Testis (tissue), 3 donors: Measurements from ENCODE around the gene PPP4R1. TPM values are rescaled to one million over a fixed set of nuclear protein-coding genes. Genes with fewer than 3 reads are reported as not detected.

Experiments
- DNase-seq: peaks from one replicate; pipeline ENCODE4 v3.0.0-alpha.2; 2019
- H3K27ac ChIP-seq, 2 donors: fragments of 200-600 bp; sonication (generic); one replicate each; pipeline ENCODE4 v1.5.1; 2019
- H3K27me3 ChIP-seq: fragments of 200-600 bp; sonication (generic); one replicate; pipeline ENCODE4 v1.5.1; 2019
- H3K36me3 ChIP-seq: fragments of 200-600 bp; sonication (generic); one replicate; pipeline ENCODE4 v1.5.1; 2017; ENCODE audit warnings: low read depth; ENCODE audit errors: missing control alignments
- H3K4me1 ChIP-seq: fragments of 200-600 bp; sonication (generic); one replicate; pipeline ENCODE4 v1.5.1; 2019
- H3K4me3 ChIP-seq, 2 donors: fragments of 200-600 bp; sonication (generic); one replicate each; pipeline ENCODE4 v1.5.1; 2017 to 2019
- H3K9me3 ChIP-seq: fragments of 200-600 bp; sonication (generic); one replicate; pipeline ENCODE4 v1.5.1; 2017
- POLR2A ChIP-seq: fragments of 450-650 bp; IDR thresholded peaks from one replicate; pipeline ENCODE4 v1.6.1; 2017; ENCODE audit warnings: antibody characterized with exemption, mild to moderate bottlenecking, moderate library complexity
- WGBS, 2 donors: methylation state at CpG; one replicate each; pipeline ENCODE4 v1.1.5; 2018; 5-methylcytosine and 5-hydroxymethylcytosine counted together
- intact Hi-C: fragments of 100-400 bp; cut with DNase I; formaldehyde crosslinking; loops from one replicate; pipeline ENCODE4 v1.15.1; 2023; ENCODE audit warnings: low total_unique reads
- polyA plus RNA-seq: library from polyadenylated mRNA; stranded (reverse); fragments of 350-450 nt; fragmentation: Illumina TruSeq; extraction: RNeasy Lipid Tissue Mini Kit (QIAGEN cat#74804); gene quantifications from one replicate; pipeline ENCODE4 v1.2.3, GENCODE V29; 2014; ENCODE audit warnings: low read depth, low replicate concordance; ENCODE audit not compliant: insufficient read depth
- total RNA-seq, 2 donors: library from RNA; depleted of rRNA; stranded (reverse); fragments of >200 nt; gene quantifications; one replicate each; pipeline ENCODE4 v1.2.3, GENCODE V29; 2016
- TF ChIP-seq, protein P1 (sequence below), 3 experiments: fragments of 450-650 bp in 2 of 3; fragments of 200-600 bp in 1 of 3; sonication (generic) in 1 of 3; IDR thresholded peaks; one replicate each; pipeline ENCODE4 v1.5.1; 2016 to 2019; ENCODE audit warnings: antibody characterized with exemption in 3 of 3, mild to moderate bottlenecking in 2 of 3, moderate library complexity in 1 of 3

The PPP4R1 gene
- total and polyA plus RNA-seq, 3 donors from 2014 or later = 91.8 to 136 (median 128) TPM

DNA sequence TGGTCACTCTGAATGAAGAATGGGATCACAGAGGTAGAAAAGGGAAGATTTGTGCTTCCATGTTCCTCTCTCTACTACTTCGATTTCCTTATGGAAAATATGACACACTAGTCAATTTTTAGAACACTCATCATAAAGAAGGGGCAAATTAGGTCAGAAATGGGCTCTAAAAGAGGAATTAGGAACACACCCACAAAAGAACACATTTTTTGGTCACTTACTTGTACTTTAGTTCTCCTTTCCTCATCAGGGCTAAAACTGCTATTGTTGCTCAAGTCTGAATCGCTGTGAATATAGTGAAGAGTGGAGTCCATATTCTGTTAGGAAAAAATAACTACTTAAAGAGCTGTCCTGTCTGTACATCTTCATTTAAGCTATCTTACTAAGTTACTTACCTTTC, 52.6 kb downstream of the PPP4R1 start:
- H3K36me3 ChIP-seq = no peaks in the 10 kb centered on the region
- no peak overlapping the region for H3K4me3 ChIP-seq
- no peaks in the 10 kb centered on the region for H3K4me1 ChIP-seq
- no peak for DNase-seq
- no peaks in the 10 kb centered on the region for H3K9me3 ChIP-seq
- intact Hi-C loops = no loop called here
- 92% methylated on average over 2 of the region's 2 CpGs for WGBS, 2 donors
- H3K27me3 ChIP-seq = no peaks in the 10 kb centered on the region
- H3K27ac ChIP-seq = no peak overlapping the region
- TF ChIP-seq, protein P1, sequence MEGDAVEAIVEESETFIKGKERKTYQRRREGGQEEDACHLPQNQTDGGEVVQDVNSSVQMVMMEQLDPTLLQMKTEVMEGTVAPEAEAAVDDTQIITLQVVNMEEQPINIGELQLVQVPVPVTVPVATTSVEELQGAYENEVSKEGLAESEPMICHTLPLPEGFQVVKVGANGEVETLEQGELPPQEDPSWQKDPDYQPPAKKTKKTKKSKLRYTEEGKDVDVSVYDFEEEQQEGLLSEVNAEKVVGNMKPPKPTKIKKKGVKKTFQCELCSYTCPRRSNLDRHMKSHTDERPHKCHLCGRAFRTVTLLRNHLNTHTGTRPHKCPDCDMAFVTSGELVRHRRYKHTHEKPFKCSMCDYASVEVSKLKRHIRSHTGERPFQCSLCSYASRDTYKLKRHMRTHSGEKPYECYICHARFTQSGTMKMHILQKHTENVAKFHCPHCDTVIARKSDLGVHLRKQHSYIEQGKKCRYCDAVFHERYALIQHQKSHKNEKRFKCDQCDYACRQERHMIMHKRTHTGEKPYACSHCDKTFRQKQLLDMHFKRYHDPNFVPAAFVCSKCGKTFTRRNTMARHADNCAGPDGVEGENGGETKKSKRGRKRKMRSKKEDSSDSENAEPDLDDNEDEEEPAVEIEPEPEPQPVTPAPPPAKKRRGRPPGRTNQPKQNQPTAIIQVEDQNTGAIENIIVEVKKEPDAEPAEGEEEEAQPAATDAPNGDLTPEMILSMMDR (IDR thresholded peaks at IDR 0.05) = no peak
- no peak for TF ChIP-seq POLR2A

DNA sequence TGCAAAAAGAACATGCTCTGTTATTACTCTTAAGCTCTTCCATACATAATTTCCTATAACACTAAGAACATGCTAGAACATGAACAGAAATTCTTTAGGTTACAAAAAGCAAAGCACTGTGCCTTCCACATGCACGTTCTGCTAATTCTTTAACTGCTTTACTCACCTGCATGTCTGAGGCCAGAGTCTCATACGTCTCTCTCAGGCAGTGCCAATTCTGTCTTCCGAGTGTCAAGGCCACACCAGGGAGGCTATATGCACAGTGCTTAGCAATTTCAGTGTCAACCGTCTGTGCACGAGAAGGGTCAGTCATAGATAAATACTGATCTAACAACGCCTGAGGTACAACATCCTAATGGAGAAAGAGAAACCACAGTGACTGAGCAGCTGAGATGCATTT, 55.1 kb downstream of the PPP4R1 start:
- 70 to 77% methylated on average over 6 of the region's 6 CpGs for WGBS, 2 donors
- H3K4me1 ChIP-seq = no peaks in the 10 kb centered on the region
- intact Hi-C loops = no loop called here
- no peak for TF ChIP-seq POLR2A
- TF ChIP-seq, protein P1 (IDR thresholded peaks at IDR 0.05) = no peak
- no peaks in the 10 kb centered on the region for H3K36me3 ChIP-seq
- no peaks in the 10 kb centered on the region for H3K27me3 ChIP-seq
- H3K4me3 ChIP-seq = no peak overlapping the region
- no peaks in the 10 kb centered on the region for H3K9me3 ChIP-seq
- no peak for DNase-seq
- H3K27ac ChIP-seq = no peak overlapping the region

DNA sequence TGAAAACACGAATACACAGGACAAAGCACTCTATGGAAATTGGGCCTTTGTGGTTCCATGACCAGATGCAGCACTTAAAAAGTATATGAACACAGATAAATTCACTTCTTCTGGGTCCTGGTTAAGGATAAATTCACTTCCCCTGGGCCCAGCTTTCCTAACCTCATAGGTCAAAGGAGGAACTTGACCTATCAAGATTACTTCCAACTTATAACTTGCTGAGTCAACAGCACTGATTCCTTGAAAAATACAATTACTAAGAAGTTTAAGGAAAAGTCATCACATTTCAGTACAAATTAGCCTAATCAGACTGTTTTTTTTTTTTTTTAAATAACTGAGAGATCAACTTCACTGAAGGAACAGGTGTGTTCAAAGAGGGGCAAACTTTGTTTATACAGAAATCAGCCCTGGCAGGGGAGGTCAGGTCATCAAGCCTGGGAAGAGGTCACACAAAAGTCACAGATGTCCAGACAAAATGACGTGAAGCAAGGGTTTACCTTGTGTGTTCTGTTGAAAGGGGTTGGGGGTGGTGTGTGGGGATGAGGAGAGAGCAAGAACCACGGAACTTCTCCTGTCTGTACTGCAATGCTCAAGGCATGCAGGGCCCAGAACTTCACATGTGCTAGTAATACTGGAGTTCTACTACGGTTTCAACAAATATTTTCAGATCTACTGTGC, 55.8 kb downstream of the PPP4R1 start:
- intact Hi-C loops = no loop called here
- H3K27ac ChIP-seq = no peak overlapping the region
- H3K27me3 ChIP-seq = no peaks in the 10 kb centered on the region
- whole genome bisulfite sequencing, 2 donors = 87 to 90% methylated on average over 4 of the region's 4 CpGs
- H3K9me3 ChIP-seq = no peaks in the 10 kb centered on the region
- no peaks in the 10 kb centered on the region for H3K4me1 ChIP-seq
- H3K36me3 ChIP-seq = no peaks in the 10 kb centered on the region
- DNase-seq = no peak
- TF ChIP-seq, protein P1 (IDR thresholded peaks at IDR 0.05) = no peak
- TF ChIP-seq POLR2A = no peak
- H3K4me3 ChIP-seq = no peak overlapping the region

DNA sequence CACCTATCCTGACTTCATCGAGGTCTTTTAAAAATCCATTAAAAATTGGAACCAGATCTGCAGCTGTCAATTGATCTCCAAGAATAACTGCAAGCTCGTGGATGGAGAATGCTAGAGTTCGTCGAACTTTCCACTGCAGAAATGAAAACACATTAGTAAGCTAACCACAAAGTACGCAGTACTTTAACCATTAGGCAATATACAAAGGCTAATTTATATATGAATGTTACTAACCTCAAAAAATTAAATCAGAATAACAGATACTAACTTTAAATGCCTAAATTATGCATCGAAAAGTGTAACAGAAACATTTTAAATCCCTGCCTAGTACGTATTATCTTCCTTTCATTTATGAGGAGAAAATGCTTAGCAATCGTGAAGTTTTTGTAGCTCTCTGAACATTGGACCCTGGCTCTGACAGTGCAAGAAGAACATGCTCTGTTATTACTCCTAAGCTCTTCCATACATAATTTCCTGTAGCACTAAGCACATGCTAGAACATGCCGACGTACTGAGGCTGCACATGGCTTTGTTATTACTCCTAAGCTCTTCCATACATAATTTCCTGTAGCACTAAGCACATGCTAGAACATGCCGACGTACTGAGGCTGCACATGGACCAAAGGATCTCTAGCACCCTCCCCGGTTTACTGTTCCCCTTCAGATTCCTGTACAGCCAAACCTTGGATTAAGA, 57.0 kb downstream of the PPP4R1 start:
- H3K4me3 ChIP-seq = no peak overlapping the region
- 93 to 94% methylated on average over 13 of the region's 13 CpGs for WGBS, 2 donors
- no peaks in the 10 kb centered on the region for H3K36me3 ChIP-seq
- no peaks in the 10 kb centered on the region for H3K27me3 ChIP-seq
- DNase-seq = no peak
- H3K27ac ChIP-seq = no peak overlapping the region
- H3K9me3 ChIP-seq = no peaks in the 10 kb centered on the region
- intact Hi-C loops = no loop called here
- TF ChIP-seq, protein P1 (IDR thresholded peaks at IDR 0.05) = no peak
- TF ChIP-seq POLR2A = no peak
- H3K4me1 ChIP-seq = no peaks in the 10 kb centered on the region
